ENCODE data around the gene ATIC.

The ATIC gene

GRCh38 chr2:215370112-215370965 is 58.5 kb downstream of the ATIC start:
- H3K9me3 Mint-ChIP-seq: no peaks in the 10 kb centered on the region
- H3K27ac Mint-ChIP-seq: no peak overlapping the region
- H3K27me3 Mint-ChIP-seq (ENCODE audit: low read depth): no peaks in the 10 kb centered on the region
- H3K4me3 Mint-ChIP-seq: no peak overlapping the region
- H3K36me3 Mint-ChIP-seq (ENCODE audit: low read depth): peaks cover 12% of the 10 kb centered on the region
- no peak for DNase-seq (ENCODE audit: low spot score)
- no peaks in the 10 kb centered on the region for H3K4me1 Mint-ChIP-seq (ENCODE audit: low read depth)

DNA sequence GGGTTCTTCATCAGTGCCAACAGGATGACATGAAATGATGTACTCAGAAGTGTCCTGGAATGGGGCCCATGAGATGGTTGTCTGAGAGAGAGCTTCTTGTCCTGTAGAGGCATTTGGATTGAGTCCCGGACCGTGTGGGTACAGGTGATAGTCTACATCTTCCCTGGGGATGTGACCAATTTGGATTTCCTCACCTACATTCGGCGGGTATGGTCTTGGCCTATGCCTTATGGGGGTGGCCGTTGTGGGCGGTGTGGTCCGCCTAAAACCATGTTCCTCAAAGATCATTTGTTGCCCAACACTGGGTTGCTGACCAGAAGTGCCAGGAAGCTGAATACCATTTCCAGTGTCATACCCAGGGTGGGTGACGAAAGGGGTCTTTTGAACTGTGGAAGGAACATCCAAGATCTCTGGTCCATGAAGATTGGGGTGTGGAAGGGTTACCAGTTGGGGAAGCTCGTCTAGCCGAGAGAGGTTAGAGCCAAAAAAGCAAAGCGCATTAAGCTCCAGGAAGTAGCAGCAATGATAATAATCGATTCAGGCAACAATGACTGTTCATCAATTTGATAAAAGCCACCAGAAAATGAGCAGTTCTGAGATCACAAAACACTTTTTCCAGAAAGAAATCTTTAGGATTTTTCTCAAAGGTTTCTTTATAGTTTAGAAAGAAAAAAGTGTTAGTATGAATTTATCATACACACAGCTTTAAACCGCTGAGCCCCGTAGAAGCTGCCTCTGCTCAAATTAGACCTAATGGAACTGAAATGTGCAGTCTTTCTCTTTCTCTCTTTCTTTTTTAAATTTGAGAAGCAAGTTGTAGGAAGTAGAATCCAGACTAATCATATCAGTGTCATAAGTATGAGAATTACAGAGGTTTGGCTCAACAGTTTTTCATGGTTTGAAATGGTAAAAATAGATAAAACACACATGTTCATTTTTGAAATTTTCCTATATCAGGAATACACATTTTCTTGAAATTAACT is 60.3 kb downstream of the ATIC start:
- Mint-ChIP-seq H3K27ac (no peak overlapping the region), H3K27me3 (ENCODE audit: low read depth) (no peaks in the 10 kb centered on the region), H3K4me1 (ENCODE audit: low read depth) (no peaks in the 10 kb centered on the region), H3K36me3 (ENCODE audit: low read depth) (peaks cover 10% of the 10 kb centered on the region), H3K4me3 (no peak overlapping the region), H3K9me3 (no peaks in the 10 kb centered on the region)
- DNase-seq (ENCODE audit: low spot score): no peak

DNA sequence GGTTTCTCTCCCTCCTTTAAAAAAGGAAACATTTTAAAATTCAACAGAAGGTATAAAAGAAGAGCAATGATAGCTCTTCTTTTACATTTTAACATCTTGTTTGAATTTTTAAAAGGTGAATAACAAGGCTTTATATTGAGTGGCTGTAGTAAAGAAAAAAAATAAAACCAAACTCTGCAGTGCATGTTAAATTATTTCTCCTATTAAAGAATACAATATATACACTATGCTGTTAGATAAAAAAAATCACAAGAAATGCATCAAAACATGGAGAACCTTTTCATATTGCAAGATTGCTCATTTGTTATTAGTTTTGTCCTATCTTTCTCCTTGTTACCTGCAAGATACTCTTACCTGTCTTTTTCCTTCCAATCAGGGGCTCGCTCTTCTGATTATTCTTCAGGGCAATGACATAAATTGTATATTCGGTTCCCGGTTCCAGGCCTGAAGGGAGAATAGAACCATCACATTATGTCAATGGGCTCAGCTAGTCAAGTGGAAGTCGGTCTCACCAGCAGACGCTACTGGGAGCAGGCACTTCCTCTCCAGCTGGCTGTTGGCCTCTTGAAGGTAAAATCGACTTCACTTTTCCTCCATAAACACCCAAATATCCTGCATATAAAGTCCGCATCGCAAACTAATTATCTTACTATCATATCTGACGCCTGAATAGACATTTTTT is 61.2 kb downstream of the ATIC start:
- H3K9me3 Mint-ChIP-seq: no peaks in the 10 kb centered on the region
- peaks cover 9% of the 10 kb centered on the region for H3K36me3 Mint-ChIP-seq (ENCODE audit: low read depth)
- no peak overlapping the region for H3K27ac Mint-ChIP-seq
- H3K27me3 Mint-ChIP-seq (ENCODE audit: low read depth): no peaks in the 10 kb centered on the region
- no peak for DNase-seq (ENCODE audit: low spot score)
- H3K4me1 Mint-ChIP-seq (ENCODE audit: low read depth): no peaks in the 10 kb centered on the region
- H3K4me3 Mint-ChIP-seq: no peak overlapping the region

GRCh38 chr2:215374002-215374401 is 62.1 kb downstream of the ATIC start:
- no peak overlapping the region for H3K4me3 Mint-ChIP-seq
- H3K27ac Mint-ChIP-seq: no peak overlapping the region
- H3K4me1 Mint-ChIP-seq (ENCODE audit: low read depth): no peaks in the 10 kb centered on the region
- H3K36me3 Mint-ChIP-seq (ENCODE audit: low read depth): peaks cover 9% of the 10 kb centered on the region
- DNase-seq (ENCODE audit: low spot score): no peak
- no peaks in the 10 kb centered on the region for H3K27me3 Mint-ChIP-seq (ENCODE audit: low read depth)
- no peaks in the 10 kb centered on the region for H3K9me3 Mint-ChIP-seq

DNA sequence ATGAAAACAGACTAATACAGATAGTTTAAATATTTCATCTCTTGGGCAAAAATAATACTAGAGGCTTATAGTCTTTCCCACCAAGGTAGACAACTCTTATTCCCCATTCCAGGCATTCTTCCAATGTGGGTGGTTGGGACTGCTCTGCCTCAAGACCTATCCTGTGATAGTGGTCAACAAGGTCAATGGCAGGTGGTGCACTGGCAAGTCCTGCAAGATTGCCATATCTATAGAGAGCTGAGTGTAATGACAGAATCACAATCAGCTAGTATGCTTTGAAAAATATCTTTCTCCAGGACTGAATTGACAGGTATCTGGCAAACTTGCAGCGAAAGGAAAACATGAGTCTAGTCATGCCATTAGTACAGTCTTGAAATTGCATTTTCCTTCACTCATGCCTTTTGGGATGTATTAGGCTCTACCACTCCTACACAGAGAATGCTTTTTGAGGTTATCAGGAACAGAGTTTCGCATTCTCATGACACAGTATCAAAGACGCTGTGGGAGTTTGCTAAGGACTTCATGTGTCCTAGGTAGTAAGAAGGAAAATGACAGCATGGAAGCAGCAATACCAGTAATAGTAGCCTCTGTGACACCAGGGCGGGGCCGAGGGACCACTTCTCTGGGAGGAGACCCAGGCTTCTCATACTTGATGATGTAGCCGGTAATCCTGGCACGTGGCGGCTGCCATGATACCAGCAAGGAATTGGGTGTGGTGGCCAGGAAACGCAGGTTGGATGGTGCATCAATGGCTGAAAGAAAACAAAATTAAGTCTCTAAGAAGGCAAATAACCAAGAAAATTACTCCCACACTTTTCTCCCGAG is 63.0 kb downstream of the ATIC start:
- Mint-ChIP-seq H3K36me3 (ENCODE audit: low read depth) (peaks cover 9% of the 10 kb centered on the region), H3K27ac (no peak overlapping the region)

GRCh38 chr2:215375467-215375830 is 63.6 kb downstream of the ATIC start:
- Mint-ChIP-seq H3K36me3 (ENCODE audit: low read depth) (peaks cover 9% of the 10 kb centered on the region), H3K4me3 (no peak overlapping the region), H3K9me3 (no peaks in the 10 kb centered on the region), H3K27me3 (ENCODE audit: low read depth) (no peaks in the 10 kb centered on the region), H3K4me1 (ENCODE audit: low read depth) (no peaks in the 10 kb centered on the region), H3K27ac (no peak overlapping the region)
- no peak for DNase-seq (ENCODE audit: low spot score)

More for the DNA sequence above, 63.0 kb downstream of the ATIC start:
- DNase-seq (ENCODE audit: low spot score): no peak
- no peaks in the 10 kb centered on the region for H3K27me3 Mint-ChIP-seq (ENCODE audit: low read depth)
- no peak overlapping the region for H3K4me3 Mint-ChIP-seq
- no peaks in the 10 kb centered on the region for H3K4me1 Mint-ChIP-seq (ENCODE audit: low read depth)
- no peaks in the 10 kb centered on the region for H3K9me3 Mint-ChIP-seq

DNA sequence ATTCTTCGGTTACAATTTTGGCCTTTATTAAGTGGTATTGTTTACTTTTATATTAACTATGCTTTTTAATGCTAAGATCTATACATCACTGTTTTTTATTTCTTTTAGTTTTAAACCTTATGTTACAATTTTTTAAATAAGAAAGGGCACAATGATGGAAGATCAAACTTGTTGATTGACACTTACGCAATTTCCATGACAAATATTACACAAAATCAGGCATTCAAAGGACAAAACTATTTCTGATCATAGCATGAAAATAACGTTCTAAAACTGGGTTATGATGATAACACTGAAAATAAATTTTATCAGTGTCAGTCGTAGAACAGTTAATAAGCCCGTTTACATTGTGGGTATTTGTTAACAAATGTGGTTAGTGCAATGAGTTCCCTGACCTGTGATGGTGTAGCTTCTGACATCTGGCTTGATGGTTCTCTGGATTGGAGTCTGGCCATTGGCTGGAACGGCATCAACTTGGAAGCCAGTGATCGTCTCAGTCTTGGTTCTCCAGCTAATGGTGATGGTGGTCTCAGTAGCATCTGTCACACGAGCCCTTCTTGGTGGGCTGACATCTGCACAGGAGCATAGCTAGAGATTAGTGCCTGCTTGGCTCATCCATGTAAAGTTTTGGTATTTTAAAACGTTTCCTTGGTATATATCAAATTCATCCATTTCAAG is 64.4 kb downstream of the ATIC start:
- Mint-ChIP-seq H3K27me3 (ENCODE audit: low read depth) (no peaks in the 10 kb centered on the region), H3K9me3 (no peaks in the 10 kb centered on the region), H3K36me3 (ENCODE audit: low read depth) (peaks cover 9% of the 10 kb centered on the region), H3K27ac (no peak overlapping the region), H3K4me1 (ENCODE audit: low read depth) (no peaks in the 10 kb centered on the region), H3K4me3 (no peak overlapping the region)
- no peak for DNase-seq (ENCODE audit: low spot score)

DNA sequence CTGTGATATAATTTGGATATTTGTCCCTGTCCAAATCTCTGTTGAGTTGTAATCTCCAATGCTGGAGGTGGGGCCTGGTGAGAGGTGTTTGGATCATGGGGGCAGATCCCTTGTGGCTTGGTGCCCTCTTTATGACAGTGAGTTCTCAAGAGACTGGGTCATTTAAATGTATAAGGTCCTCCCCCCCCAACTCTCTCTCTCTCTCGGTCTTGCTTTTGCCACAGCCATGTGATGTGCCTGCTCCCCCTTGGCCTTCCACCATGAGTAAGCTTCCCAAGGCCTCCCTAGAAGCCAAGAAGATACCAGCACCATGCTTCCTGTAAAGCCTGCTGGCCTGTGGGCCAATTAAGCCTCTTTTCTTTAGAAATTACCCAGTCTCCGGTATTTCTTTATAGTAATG is 65.4 kb downstream of the ATIC start:
- Mint-ChIP-seq H3K9me3 (no peaks in the 10 kb centered on the region), H3K36me3 (ENCODE audit: low read depth) (peaks cover 9% of the 10 kb centered on the region), H3K27me3 (ENCODE audit: low read depth) (no peaks in the 10 kb centered on the region), H3K4me3 (no peak overlapping the region), H3K27ac (no peak overlapping the region), H3K4me1 (ENCODE audit: low read depth) (no peaks in the 10 kb centered on the region)
- no peak for DNase-seq (ENCODE audit: low spot score)

DNA sequence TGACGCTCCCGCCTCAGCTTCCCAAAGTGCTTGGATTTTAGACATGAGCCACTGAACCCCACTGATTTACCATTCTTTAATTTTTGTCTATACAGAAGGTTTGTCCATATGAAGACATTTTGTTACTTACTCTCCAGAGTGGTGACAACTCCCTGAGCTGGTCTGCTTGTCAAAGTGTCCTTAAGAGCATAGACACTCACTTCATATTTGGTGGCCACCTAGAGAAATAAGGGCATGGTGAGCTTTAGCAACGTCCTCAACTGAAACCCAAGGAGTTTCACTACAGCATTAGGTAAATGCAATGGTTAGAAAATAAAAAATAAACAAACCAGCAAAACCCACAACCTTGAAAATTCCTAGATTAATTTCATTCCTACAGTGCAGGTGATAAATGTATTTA is 66.2 kb downstream of the ATIC start:
- Mint-ChIP-seq H3K4me3 (no peak overlapping the region), H3K27me3 (ENCODE audit: low read depth) (no peaks in the 10 kb centered on the region), H3K36me3 (ENCODE audit: low read depth) (peaks cover 9% of the 10 kb centered on the region), H3K9me3 (no peaks in the 10 kb centered on the region), H3K4me1 (ENCODE audit: low read depth) (no peaks in the 10 kb centered on the region), H3K27ac (no peak overlapping the region)
- no peak for DNase-seq (ENCODE audit: low spot score)

DNA sequence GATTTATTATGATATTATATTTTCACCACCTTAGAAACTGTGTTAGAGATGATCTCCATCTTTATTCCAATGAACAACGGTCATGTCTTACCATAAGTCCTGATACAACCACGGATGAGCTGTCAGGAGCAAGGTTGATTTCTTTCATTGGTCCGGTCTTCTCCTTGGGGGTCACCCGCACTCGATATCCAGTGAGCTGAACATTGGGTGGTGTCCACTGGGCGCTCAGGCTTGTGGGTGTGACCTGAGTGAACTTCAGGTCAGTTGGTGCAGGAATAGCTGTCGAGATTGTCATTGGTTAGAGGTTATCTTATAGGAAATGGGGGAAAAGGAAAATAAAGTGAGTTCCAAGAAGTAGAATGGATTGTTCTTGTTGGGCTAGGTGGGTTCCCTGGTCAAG is 67.2 kb downstream of the ATIC start:
- no peaks in the 10 kb centered on the region for H3K27me3 Mint-ChIP-seq (ENCODE audit: low read depth)
- H3K4me3 Mint-ChIP-seq: no peak overlapping the region
- no peaks in the 10 kb centered on the region for H3K4me1 Mint-ChIP-seq (ENCODE audit: low read depth)

DNA sequence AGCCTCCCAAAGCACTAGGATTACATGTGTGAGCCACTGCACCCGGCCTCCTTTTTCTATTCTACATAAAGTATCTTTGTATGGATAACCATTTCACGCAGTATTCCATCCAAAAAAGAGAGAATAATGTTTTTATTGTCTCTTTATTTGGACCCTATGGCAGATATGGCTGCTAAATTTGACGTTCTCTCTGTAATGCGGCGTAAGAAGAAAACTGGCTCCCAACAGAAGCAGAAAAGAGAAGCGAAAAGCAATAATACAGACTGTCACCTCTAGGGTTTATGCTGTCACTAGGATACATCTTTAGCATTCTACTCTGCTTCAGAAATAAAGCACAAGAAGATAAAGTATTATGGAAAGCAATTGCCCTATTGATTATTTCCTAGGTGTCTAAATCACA is 68.1 kb downstream of the ATIC start:
- no peak for DNase-seq (ENCODE audit: low spot score)
- no peak overlapping the region for H3K27ac Mint-ChIP-seq
- no peaks in the 10 kb centered on the region for H3K9me3 Mint-ChIP-seq
- no peaks in the 10 kb centered on the region for H3K4me1 Mint-ChIP-seq (ENCODE audit: low read depth)
- no peak overlapping the region for H3K4me3 Mint-ChIP-seq
- no peaks in the 10 kb centered on the region for H3K27me3 Mint-ChIP-seq (ENCODE audit: low read depth)
- no peaks in the 10 kb centered on the region for H3K36me3 Mint-ChIP-seq (ENCODE audit: low read depth)

More for the DNA sequence above, 67.2 kb downstream of the ATIC start:
- Mint-ChIP-seq H3K27ac (no peak overlapping the region), H3K9me3 (no peaks in the 10 kb centered on the region), H3K36me3 (ENCODE audit: low read depth) (peaks cover 9% of the 10 kb centered on the region)
- no peak for DNase-seq (ENCODE audit: low spot score)

DNA sequence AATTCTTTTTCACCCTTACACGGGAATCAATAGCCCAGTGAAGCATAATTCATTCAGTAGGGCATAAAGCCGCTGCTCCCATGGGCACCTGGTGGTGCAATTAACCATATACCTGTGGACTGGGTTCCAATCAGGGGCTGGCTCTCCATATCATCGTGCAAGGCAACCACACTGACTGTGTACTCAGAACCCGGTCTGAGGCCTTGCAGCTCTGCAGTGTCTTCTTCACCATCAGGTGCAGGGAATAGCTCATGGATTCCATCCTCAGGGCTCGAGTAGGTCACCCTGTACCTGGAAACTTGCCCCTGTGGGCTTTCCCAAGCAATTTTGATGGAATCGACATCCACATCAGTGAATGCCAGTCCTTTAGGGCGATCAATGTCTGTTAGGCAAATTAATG is 68.8 kb downstream of the ATIC start:
- no peaks in the 10 kb centered on the region for H3K4me1 Mint-ChIP-seq (ENCODE audit: low read depth)
- H3K36me3 Mint-ChIP-seq (ENCODE audit: low read depth): no peaks in the 10 kb centered on the region
- no peak overlapping the region for H3K27ac Mint-ChIP-seq
- DNase-seq (ENCODE audit: low spot score): no peak
- H3K4me3 Mint-ChIP-seq: no peak overlapping the region
- no peaks in the 10 kb centered on the region for H3K9me3 Mint-ChIP-seq
- no peaks in the 10 kb centered on the region for H3K27me3 Mint-ChIP-seq (ENCODE audit: low read depth)

DNA sequence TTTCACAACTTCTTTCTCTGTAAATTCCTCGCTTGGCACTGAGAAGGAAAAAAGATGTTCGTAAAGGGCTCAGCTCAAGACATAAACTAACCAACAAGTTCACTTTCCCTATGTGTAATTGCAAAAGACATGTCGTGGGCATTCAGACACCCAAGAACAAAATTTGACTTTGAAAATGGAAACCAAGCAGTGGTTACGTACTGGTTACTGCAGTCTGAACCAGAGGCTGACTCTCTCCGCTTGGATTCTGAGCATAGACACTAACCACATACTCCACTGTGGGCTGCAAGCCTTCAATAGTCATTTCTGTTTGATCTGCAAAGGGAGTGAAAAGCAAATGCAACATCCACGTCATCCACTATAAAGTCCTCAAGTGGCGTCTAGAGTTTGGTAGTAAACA is 70.2 kb downstream of the ATIC start:
- no peak for DNase-seq (ENCODE audit: low spot score)
- no peak overlapping the region for H3K4me3 Mint-ChIP-seq
- H3K4me1 Mint-ChIP-seq (ENCODE audit: low read depth): no peaks in the 10 kb centered on the region
- H3K9me3 Mint-ChIP-seq: no peaks in the 10 kb centered on the region
- H3K36me3 Mint-ChIP-seq (ENCODE audit: low read depth): no peaks in the 10 kb centered on the region
- H3K27ac Mint-ChIP-seq: no peak overlapping the region
- H3K27me3 Mint-ChIP-seq (ENCODE audit: low read depth): no peaks in the 10 kb centered on the region
